Hematopoietic multipotent progenitor cell (in vitro differentiated cells): ENCODE measurements around the gene NRCAM. TPM values are rescaled to one million over a fixed set of nuclear protein-coding genes. Genes with fewer than 3 reads are reported as not detected.

Experiments used
- DNase-seq, 3 donors: peaks; one replicate each; pipeline ENCODE4 v3.0.0-alpha.2; 2011 to 2015; ENCODE audit warnings: low read depth in 2 of 3, low spot score in 2 of 3
- total RNA-seq: library from RNA; depleted of rRNA; stranded (reverse); fragments of >200 nt; gene quantifications from one replicate; pipeline ENCODE4 v1.2.3, GENCODE V29; 2012

The NRCAM gene
- total RNA-seq, 1 donor, result under 0.01 TPM

- DNase-seq, result no peak
These were observed 134.9 kb downstream of the NRCAM start for GRCh38 chr7:108321359-108321758.

DNA sequence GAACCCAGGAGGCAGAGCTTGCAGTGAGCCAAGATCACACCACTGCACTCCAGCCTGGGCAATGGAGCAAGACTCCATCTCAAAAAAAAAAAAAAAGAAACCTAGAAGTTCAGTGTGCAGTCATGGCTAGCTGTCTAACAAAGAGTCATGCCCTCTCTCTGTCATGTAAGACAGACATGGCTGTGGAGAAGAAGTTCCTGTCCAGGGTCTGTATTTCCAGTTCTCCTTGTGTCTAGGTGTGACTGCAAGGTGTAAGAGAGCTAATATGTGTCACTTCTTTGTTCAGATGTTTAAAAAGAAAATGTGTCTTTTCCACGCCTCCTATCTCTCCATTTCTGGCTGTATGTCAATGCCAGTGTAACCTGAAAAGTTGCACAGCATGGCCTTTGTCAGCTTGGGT, 139.5 kb downstream of the NRCAM start:
- DNase-seq, result no peak

DNA sequence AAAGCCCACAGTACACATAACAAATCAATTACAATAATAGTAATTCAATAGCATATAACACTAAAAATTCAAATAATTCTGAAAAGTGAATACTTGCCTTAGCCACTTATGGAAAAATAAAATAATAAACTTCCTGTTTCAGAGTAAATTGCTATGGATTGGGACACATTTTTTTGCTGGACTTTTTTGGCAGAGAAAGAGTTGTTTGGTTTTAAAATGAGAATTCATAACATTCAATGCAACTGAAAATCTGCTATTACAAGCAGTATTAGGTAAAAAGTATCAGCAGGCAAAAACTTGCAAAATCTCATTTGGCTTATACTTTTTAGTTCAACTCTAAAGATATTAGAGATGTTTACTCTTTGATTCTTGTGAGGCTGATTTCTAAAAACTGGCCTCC, 141.7 kb downstream of the NRCAM start:
- no peak for DNase-seq

GRCh38 chr7:108314049-108314448, 142.2 kb downstream of the NRCAM start:
- DNase-seq, result no peak

DNA sequence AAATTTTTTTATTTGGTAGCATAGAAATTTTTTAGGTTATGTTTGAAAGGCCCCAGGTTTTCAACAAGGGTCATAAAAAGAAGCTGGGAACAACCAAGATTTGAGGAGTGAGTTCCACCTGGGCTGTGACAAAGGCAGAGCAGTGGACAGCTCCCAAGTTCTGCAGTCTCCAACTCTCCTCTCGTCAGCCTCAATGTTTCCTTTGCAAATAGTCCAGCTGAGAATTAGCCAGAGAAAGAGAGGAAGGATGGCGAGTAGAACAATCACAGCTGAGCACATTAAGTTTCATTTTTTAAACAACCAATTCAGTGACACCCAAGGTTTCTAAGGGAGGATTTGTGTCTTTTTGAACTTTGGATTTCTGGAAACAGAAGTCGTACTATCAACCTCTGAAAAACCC, 143.2 kb downstream of the NRCAM start:
- no peak for DNase-seq

DNA sequence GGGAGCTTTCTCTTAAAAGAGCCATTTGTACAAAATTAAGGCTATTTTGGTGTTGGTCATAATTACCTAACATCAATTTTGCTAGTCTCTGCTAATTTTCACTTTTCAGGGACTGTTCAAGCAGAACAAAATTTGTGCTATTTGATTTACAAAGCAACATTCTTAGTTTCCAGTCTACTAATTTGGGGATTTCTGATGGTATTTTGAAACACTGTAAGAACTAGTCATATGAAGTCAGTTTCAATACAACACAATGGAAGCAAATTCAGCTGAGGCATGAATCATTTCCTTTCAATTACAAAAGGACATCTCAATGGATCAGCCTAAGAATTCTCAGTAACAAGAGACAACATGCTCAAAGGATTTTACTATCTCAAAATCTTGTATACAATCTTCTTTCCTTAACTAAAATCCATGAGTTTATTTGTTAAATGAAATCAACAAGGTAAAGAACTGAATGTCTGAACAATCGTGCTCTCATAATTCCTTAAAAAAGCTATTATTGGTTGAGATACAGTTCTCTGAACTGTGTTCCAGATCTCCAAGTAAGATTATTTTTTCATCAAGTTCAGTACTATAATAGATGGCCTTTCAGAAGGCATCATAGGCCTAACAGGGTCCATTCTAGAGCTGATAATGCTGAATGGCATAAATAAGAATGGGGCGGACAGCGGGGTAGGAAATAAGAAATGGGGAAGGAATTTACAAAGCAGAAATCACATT, 144.6 kb downstream of the NRCAM start:
- DNase-seq, result no peak

- no peak for DNase-seq
These were observed 145.9 kb downstream of the NRCAM start for GRCh38 chr7:108310351-108310750.

DNA sequence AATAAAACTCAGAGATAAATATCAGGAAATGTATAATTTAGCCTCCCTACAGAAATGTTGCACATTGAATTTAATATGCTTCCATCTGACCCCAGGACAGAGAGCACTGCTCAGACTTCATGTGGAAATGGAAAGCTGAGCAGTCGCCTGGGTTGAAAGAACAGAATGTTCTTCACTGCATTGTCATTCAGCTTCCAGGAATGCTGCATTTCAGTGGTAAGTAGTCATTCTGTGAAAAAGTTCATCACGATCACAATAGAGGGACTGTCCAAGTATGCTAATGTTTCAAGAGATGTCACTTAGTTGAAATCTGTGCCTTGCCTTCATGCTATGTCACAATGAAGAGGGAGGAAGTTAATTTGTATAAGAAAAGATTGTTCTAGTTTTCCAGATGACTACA, 147.3 kb downstream of the NRCAM start:
- DNase-seq, result no peak

DNA sequence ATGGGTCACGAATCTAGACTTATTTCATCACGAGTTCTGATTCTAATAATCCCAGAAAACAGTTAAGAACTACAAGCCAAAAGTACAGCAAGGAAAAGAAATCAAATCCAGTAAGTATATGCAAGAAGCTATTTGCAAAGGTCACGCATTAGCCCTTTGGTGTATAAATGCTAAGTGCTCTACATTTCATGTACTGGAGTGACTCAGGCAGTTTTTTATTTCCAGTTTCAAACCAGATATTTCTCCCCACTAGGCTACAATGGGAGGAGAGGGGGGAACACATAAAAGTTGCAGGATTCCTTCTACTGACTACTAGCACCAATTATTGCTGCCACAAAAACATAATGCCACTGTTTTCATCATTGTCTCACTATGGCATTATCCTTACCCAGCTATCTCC, 148.0 kb downstream of the NRCAM start:
- DNase-seq, result no peak

- DNase-seq, result no peak
These were observed 148.6 kb downstream of the NRCAM start for GRCh38 chr7:108307595-108307994.

- no peak for DNase-seq
These were observed 149.0 kb downstream of the NRCAM start for GRCh38 chr7:108307194-108307593.

GRCh38 chr7:108303332-108303731, 152.9 kb downstream of the NRCAM start:
- DNase-seq, result no peak

GRCh38 chr7:108301387-108301786, 154.8 kb downstream of the NRCAM start:
- DNase-seq, result no peak

GRCh38 chr7:108299251-108299973, 156.8 kb downstream of the NRCAM start:
- DNase-seq, result no peak

- no peak for DNase-seq
These were observed 159.3 kb downstream of the NRCAM start for GRCh38 chr7:108296911-108297310.

GRCh38 chr7:108294595-108294994, 161.6 kb downstream of the NRCAM start:
- DNase-seq, result peak in 2 of 3 donors; percentile 22 to 72

- peak in 1 of 3 donors; percentile 5 for DNase-seq
These were observed 163.1 kb downstream of the NRCAM start for GRCh38 chr7:108293149-108293612.

DNA sequence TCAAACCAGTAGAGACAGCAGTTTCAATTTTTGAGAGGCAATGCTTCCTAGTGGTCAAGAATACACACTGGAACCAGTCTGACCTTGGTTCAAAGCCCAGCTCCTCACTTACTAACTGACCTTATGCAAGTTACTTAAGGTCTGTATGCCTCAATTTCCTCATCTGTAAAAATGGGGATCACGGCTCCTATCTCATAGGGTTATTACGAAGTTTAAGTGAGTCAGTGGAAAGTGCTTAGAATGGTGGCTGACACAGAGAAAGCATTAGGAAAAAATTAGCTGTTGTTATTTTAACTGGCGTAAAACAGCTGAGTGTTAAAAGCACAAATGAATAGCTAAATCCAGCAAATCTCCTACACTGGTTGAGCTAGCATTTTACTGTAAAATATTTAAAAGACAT, 163.7 kb downstream of the NRCAM start:
- no peak for DNase-seq

- no peak for DNase-seq
These were observed 164.3 kb downstream of the NRCAM start for GRCh38 chr7:108291791-108292440.

GRCh38 chr7:108291152-108291508, 165.1 kb downstream of the NRCAM start:
- DNase-seq, result no peak

GRCh38 chr7:108290459-108291151, 165.6 kb downstream of the NRCAM start:
- DNase-seq, result no peak
